Panc1 (cell line): ENCODE measurements around the gene MIPEP. TPM values are rescaled to one million over a fixed set of nuclear protein-coding genes. Genes with fewer than 3 reads are reported as not detected.
"Not testable (repeated sequence)": the region's sequence is repeated elsewhere in the genome, so short reads cannot be mapped to it uniquely, and the experiment has no call there.

Experiments used
- ATAC-seq: fragments of 200-7000 bp; cut with Tn5 transposase; 2 replicates; pipeline ENCODE4 v1.9.1; 2020; ENCODE audit warnings: mild to moderate bottlenecking, moderate library complexity
- BruUV-seq: library from RNA; stranded (reverse); fragments of 400-500 nt; replicated peaks from 2 replicates; lab custom pipeline; 2021; lab: Mats Ljungman, UMichigan
- CTCF ChIA-PET: fragments of 300-600 bp; sonication (Branson Sonifier 250); formaldehyde crosslinking; loops from one replicate; lab custom pipeline; 2022; ENCODE audit warnings: antibody characterized with exemption; lab: Charles Lee
- POLR2A ChIA-PET: fragments of 300-600 bp; sonication (Branson Sonifier 250); formaldehyde crosslinking; loops from one replicate; lab custom pipeline; 2022; ENCODE audit warnings: antibody characterized with exemption; lab: Charles Lee
- DNase-seq: peaks from one replicate; pipeline ENCODE4 v3.0.0-alpha.2; 2010; ENCODE audit warnings: low read depth, low spot score
- H3K27ac ChIP-seq: 2 replicates; pipeline ENCODE4 v1.5.1; 2011; ENCODE audit warnings: mild to moderate bottlenecking, low read length, inconsistent platforms
- H3K27me3 ChIP-seq: fragments of 200-500 bp; sonication (Bioruptor generic); 2 replicates; pipeline ENCODE4 v1.6.0; 2014; ENCODE audit warnings: low read length, inconsistent platforms; ENCODE audit not compliant: control insufficient read depth, insufficient read depth
- H3K36me3 ChIP-seq: fragments of 200-500 bp; sonication (Bioruptor generic); 2 replicates; pipeline ENCODE4 v1.5.1; 2014; ENCODE audit warnings: inconsistent platforms, mild to moderate bottlenecking, low read length, moderate library complexity; ENCODE audit not compliant: control insufficient read depth, insufficient read depth
- H3K4me1 ChIP-seq: 2 replicates; pipeline ENCODE4 v1.5.1; 2011; ENCODE audit warnings: inconsistent platforms, mild to moderate bottlenecking, low read length, moderate library complexity; ENCODE audit not compliant: control insufficient read depth, insufficient read depth
- H3K4me3 ChIP-seq, 2 experiments: 2 replicates each; pipeline ENCODE4 v1.5.1; 2011 to 2012; ENCODE audit warnings: low read depth in 2 of 2, low read length in 2 of 2, mild to moderate bottlenecking in 2 of 2, inconsistent platforms in 1 of 2, moderate library complexity in 1 of 2
- H3K9me3 ChIP-seq: fragments of 200-500 bp; sonication (Bioruptor generic); 2 replicates; pipeline ENCODE4 v1.5.1; 2014; ENCODE audit warnings: low read depth, mild to moderate bottlenecking, inconsistent platforms, low read length, moderate library complexity; ENCODE audit not compliant: control insufficient read depth, insufficient read depth
- POLR2AphosphoS5 ChIP-seq: IDR thresholded peaks from 2 replicates; pipeline ENCODE4 v1.6.1; 2012; ENCODE audit warnings: mild to moderate bottlenecking, low read depth, low read length, moderate library complexity
- SIN3A ChIP-seq: IDR thresholded peaks from 2 replicates; pipeline ENCODE4 v1.6.1; 2012; ENCODE audit warnings: low read depth, mild to moderate bottlenecking, low read length, moderate library complexity, borderline replicate concordance; ENCODE audit not compliant: insufficient read depth
- TCF7L2 ChIP-seq: IDR thresholded peaks from 2 replicates; pipeline ENCODE4 v1.6.1; 2011; ENCODE audit warnings: mild to moderate bottlenecking, low read depth, low read length, inconsistent platforms
- in situ Hi-C: cut with HindIII; loops from 2 replicates; pipeline ENCODE4 v1.10.0; 2016; ENCODE audit warnings: low sequenced_read_pairs, low pct_unique_long_range_greater_than_20kb
- intact Hi-C: fragments of 100-400 bp; cut with micrococcal nuclease; formaldehyde crosslinking; loops from one replicate; pipeline ENCODE4 v1.10.0; 2022; ENCODE audit not compliant: unreplicated experiment
- total RNA-seq: library from RNA; stranded (reverse); gene quantifications from one replicate; pipeline ENCODE4 v1.2.1, GENCODE V29; 2021; ENCODE audit not compliant: unreplicated experiment
- TF ChIP-seq, protein P1 (sequence below), 2 experiments: IDR thresholded peaks; 2 replicates each; pipeline ENCODE4 v1.6.1; 2011 to 2012; ENCODE audit warnings: low read depth in 2 of 2, control low read depth in 1 of 2, low read length in 1 of 2, mild to moderate bottlenecking in 1 of 2, moderate library complexity in 1 of 2; ENCODE audit not compliant: insufficient read depth in 1 of 2
- TF ChIP-seq, protein P2 (sequence below): fragments of 450-650 bp; IDR thresholded peaks from 2 replicates; pipeline ENCODE4 v1.5.1; 2017; ENCODE audit warnings: mild to moderate bottlenecking

Gene MIPEP
- total RNA-seq, 1 experiment from 2014 or later, result 13.8 TPM

DNA sequence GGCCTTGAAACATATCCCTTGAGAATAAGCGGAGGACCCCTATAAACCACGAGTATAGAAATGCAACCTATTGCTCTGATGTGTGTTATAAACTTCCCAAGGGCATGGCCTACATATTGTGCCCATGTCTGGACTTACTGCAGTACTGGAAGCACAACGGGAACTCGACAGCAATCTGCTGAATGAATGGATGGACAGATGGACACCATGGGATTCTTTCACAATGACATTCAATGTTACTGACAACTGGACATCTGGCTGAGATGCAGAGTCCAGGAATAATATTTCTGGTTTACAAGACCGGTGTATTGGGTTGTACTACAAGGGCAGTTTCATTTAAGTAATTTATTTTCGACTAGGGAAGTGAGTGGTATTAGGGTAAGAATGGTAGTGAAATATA lies 123.7 kb downstream of the MIPEP start:
- POLR2A ChIA-PET, result no interaction called here
- Histone ChIP-seq H3K9me3 (no peaks in the 10 kb centered on the region), H3K27me3 (no peaks in the 10 kb centered on the region), H3K27ac (no peak overlapping the region), H3K4me3 (no peak overlapping the region), H3K36me3 (no peaks in the 10 kb centered on the region), H3K4me1 (no peaks in the 10 kb centered on the region)
- in situ Hi-C loops, result no loop called here
- no peak for ATAC-seq
- TF ChIP-seq TCF7L2 (no peak), POLR2AphosphoS5 (no peak), SIN3A (no peak)
- TF ChIP-seq, protein P1, sequence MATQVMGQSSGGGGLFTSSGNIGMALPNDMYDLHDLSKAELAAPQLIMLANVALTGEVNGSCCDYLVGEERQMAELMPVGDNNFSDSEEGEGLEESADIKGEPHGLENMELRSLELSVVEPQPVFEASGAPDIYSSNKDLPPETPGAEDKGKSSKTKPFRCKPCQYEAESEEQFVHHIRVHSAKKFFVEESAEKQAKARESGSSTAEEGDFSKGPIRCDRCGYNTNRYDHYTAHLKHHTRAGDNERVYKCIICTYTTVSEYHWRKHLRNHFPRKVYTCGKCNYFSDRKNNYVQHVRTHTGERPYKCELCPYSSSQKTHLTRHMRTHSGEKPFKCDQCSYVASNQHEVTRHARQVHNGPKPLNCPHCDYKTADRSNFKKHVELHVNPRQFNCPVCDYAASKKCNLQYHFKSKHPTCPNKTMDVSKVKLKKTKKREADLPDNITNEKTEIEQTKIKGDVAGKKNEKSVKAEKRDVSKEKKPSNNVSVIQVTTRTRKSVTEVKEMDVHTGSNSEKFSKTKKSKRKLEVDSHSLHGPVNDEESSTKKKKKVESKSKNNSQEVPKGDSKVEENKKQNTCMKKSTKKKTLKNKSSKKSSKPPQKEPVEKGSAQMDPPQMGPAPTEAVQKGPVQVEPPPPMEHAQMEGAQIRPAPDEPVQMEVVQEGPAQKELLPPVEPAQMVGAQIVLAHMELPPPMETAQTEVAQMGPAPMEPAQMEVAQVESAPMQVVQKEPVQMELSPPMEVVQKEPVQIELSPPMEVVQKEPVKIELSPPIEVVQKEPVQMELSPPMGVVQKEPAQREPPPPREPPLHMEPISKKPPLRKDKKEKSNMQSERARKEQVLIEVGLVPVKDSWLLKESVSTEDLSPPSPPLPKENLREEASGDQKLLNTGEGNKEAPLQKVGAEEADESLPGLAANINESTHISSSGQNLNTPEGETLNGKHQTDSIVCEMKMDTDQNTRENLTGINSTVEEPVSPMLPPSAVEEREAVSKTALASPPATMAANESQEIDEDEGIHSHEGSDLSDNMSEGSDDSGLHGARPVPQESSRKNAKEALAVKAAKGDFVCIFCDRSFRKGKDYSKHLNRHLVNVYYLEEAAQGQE (IDR thresholded peaks at IDR 0.05; ENCODE audit: insufficient read depth in 1 of 2, low read depth in 2 of 2, low read length in 1 of 2), result no peak
- TF ChIP-seq, protein P2, sequence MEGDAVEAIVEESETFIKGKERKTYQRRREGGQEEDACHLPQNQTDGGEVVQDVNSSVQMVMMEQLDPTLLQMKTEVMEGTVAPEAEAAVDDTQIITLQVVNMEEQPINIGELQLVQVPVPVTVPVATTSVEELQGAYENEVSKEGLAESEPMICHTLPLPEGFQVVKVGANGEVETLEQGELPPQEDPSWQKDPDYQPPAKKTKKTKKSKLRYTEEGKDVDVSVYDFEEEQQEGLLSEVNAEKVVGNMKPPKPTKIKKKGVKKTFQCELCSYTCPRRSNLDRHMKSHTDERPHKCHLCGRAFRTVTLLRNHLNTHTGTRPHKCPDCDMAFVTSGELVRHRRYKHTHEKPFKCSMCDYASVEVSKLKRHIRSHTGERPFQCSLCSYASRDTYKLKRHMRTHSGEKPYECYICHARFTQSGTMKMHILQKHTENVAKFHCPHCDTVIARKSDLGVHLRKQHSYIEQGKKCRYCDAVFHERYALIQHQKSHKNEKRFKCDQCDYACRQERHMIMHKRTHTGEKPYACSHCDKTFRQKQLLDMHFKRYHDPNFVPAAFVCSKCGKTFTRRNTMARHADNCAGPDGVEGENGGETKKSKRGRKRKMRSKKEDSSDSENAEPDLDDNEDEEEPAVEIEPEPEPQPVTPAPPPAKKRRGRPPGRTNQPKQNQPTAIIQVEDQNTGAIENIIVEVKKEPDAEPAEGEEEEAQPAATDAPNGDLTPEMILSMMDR, result no peak
- BruUV-seq, result no TSS peak
- DNase-seq, result no peak
- CTCF ChIA-PET, result no interaction called here
- intact Hi-C loops, result no loop called here

DNA sequence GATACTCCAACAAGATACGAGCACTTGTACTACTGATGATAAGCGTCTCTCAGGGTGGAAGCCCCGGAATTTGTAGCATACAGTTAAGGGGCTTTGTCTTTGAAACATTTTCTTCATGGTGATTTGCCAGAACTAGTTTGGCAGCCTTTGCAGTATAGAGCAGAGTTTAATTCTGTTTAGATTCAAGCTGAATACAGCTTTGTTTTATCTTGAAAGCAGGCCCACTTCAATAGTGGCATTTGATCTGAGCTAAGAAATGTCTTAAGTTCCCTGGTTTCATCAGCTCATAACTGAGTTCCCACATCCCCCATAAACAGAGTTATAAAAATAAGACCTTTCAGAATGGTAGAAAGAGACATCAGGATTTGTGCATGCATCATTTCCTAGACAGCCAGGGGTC lies 125.9 kb downstream of the MIPEP start:
- DNase-seq (no peak), ATAC-seq (no peak)
- no peaks in the 10 kb centered on the region for H3K36me3 ChIP-seq
- in situ Hi-C loops (no loop called here), intact Hi-C loops (no loop called here)
- H3K4me3 ChIP-seq, result no peak overlapping the region
- H3K27me3 ChIP-seq, result no peaks in the 10 kb centered on the region
- TF ChIP-seq, protein P1 (IDR thresholded peaks at IDR 0.05; ENCODE audit: insufficient read depth in 1 of 2, low read depth in 2 of 2, low read length in 1 of 2), result no peak
- TF ChIP-seq, protein P2, result no peak
- no peak for TF ChIP-seq POLR2AphosphoS5
- TF ChIP-seq TCF7L2, result no peak
- TF ChIP-seq SIN3A, result no peak
- no peaks in the 10 kb centered on the region for H3K9me3 ChIP-seq
- ChIA-PET POLR2A (no interaction called here), CTCF (no interaction called here)
- no peaks in the 10 kb centered on the region for H3K4me1 ChIP-seq
- BruUV-seq, result no TSS peak
- H3K27ac ChIP-seq, result no peak overlapping the region

DNA sequence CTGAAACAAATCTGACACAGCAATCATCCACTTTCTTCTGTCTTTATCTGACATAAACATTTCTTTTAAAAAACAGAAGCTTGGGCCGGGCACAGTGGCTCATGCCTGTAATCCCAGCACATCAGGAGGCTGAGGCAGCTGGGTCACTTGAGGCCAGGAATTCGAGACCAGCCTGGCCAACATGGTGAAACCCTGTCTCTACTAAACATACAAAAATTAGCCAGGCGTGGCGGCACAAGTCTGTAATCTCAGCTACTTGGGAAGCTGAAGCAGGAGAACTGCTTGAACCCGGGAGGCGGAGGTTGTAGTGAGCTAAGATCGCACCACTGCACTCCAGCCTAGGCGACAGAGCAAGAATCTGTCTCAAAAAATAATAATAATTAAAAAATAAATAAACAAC lies 127.4 kb downstream of the MIPEP start:
- ATAC-seq, CTCF ChIA-PET, intact Hi-C loops, BruUV-seq, H3K27ac ChIP-seq, H3K27me3 ChIP-seq, in situ Hi-C loops, H3K9me3 ChIP-seq, DNase-seq, H3K4me3 ChIP-seq, POLR2A ChIA-PET, H3K4me1 ChIP-seq, H3K36me3 ChIP-seq: not testable (repeated sequence)
